GM12864 (cell line): Measurements from ENCODE around the gene MEAF6.

Experiments
- DNase-seq: peaks from one replicate; pipeline ENCODE4 v3.0.0-alpha.2; 2011; ENCODE audit warnings: low read depth
- H3K4me3 ChIP-seq: 2 replicates; pipeline ENCODE4 v1.5.1; 2011; ENCODE audit warnings: mild to moderate bottlenecking, low read depth, low read length, control low read depth
- CTCF ChIP-seq: IDR thresholded peaks from 2 replicates; pipeline ENCODE4 v1.5.1; 2011; ENCODE audit warnings: low read depth, mild to moderate bottlenecking, moderate library complexity, low read length, control low read depth, inconsistent platforms; ENCODE audit errors: missing control alignments

Gene MEAF6

GRCh38 chr1:37469386-37469785, 45.2 kb downstream of the MEAF6 start:
- no peak for TF ChIP-seq CTCF
- H3K4me3 ChIP-seq, result no peak overlapping the region
- DNase-seq, result no peak

DNA sequence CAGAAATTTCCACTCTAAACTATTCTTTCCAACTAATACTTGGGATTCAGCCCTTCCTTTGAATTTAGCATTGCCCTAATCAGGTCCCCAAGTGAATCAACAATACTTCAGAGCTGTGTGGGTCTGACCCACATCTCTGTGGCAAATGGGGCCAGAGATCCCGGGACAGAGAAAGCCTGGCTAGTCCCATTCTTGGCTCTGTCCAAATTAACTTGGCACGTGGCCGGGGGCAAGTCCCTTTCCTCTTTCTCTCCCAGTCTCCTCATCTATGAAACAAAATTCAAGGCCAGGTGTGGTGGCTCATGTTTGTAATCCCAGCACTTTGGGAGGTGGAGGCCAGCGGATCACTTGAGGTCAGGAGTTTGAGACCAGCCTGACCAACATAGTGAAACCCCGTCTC, 46.5 kb downstream of the MEAF6 start:
- no peak overlapping the region for H3K4me3 ChIP-seq
- DNase-seq, result no peak
- no peak for TF ChIP-seq CTCF

DNA sequence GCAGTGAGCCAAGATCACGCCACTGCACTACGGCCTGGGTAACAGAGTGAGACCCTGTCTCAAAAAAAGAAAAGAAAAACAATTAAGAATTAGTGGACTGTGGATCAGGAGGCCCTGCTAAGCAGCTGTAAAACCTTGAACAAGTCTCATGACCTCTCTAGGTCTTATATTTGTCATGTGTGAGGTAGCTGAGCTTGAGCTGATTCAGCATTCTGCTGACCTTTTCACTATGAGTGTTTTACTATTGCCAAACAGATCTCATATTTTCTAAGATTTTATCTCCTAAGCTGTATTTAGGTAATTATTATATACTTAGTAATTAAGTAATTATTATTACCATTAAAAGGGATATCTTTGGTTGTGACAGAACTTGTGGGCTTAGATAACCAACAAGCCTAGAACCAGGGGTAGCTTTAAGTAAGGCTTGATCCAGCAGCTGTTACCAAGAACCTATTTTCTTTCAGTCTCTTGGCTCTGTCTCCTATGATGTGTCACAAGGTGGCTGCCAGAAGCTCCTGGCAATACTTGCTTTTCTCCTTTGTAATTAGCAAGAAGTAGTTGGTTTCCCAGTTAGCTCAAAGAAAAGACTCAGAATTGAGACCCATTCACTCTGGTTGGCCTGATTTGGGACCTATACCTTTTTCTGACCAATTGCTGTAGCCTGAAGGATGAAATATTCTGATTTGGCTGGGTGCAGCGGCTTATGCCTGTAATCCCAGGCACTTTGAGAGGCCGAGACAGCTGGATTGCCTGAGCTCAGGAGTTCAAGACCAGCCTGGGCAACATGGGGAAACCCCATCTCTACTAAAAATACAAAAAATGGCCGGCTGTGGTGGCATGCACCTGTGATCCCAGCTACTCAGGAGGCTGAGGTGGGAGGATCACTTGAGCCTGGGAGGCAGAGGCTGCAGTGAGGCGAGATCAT, 48.7 kb downstream of the MEAF6 start:
- DNase-seq, result no peak
- no peak for TF ChIP-seq CTCF
- no peak overlapping the region for H3K4me3 ChIP-seq

GRCh38 chr1:37464443-37464842, 50.1 kb downstream of the MEAF6 start:
- no peak for DNase-seq
- no peak for TF ChIP-seq CTCF
- H3K4me3 ChIP-seq, result no peak overlapping the region

GRCh38 chr1:37461698-37462436, 52.7 kb downstream of the MEAF6 start:
- H3K4me3 ChIP-seq, result no peak overlapping the region
- no peak for TF ChIP-seq CTCF
- DNase-seq, result no peak

GRCh38 chr1:37458551-37458950, 56.0 kb downstream of the MEAF6 start:
- no peak for DNase-seq
- no peak overlapping the region for H3K4me3 ChIP-seq
- TF ChIP-seq CTCF, result no peak

DNA sequence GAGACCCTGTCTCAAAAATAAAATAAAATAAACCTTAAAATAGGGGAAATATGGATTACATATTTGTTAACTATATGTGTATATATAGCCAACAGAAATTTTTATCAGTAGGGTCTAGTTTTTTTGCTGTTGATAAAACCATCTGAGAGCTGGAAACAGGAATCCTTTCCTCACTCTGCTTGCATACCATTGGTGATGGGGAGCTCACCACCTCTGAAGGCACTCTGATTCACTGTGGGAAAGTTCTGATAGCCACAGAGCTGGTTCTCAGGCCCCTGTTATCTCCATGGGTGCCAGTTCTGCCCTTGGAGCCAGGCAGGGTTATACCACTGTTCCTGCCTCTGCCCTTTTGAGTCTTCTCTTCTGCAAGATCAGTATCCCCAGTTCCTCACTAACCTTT, 58.0 kb downstream of the MEAF6 start:
- no peak for TF ChIP-seq CTCF
- DNase-seq, result no peak
- no peak overlapping the region for H3K4me3 ChIP-seq
